NCI-H1048 (cell line): ENCODE measurements around the gene CRYBG3.
A peak's percentile ranks its signal among the peaks of the same experiment; 100 is the strongest.

Experiments
- DNase-seq: peaks from one replicate; lab custom pipeline; 2025; lab: John Stamatoyannopoulos, UW

The CRYBG3 gene

DNA sequence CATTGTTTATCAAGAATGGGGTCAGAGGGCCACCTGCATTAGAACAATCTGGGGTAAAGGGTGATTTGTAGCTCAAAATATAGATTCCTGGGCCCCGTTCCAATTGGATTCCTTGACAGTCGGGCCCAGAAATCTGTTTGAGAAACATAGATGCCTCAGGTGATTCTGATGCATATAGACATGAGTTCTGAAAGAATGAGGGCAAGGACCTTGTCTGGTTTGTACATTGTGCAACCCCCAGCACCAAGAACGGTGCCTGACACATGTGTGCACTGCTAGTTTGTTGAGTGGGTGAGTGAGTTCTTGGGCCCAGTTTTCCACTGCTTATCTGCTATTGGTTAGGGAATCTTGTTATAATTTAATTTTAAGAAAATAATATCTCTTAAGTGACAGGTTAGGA is 16.6 kb downstream of the CRYBG3 start:
- DNase-seq: no peak

DNA sequence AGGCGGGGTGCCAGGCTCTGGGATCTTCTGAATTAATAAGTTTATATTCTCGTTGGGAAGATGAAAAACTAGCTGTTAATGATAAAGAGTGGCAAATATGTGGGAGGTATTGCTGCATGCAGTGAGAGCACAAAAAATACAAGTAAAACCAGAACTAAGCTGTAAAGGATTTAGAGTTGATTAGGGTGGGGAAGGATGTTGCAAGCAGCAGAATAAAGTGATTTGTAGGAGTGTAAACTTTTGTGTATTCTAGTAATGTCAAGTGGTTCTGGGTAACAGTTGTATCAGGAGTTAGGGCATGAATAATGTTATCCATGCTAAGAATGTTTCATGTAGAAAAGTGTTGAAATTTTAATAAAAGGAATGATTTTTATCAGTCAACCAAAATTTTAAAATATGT is 18.1 kb downstream of the CRYBG3 start:
- DNase-seq: no peak

DNA sequence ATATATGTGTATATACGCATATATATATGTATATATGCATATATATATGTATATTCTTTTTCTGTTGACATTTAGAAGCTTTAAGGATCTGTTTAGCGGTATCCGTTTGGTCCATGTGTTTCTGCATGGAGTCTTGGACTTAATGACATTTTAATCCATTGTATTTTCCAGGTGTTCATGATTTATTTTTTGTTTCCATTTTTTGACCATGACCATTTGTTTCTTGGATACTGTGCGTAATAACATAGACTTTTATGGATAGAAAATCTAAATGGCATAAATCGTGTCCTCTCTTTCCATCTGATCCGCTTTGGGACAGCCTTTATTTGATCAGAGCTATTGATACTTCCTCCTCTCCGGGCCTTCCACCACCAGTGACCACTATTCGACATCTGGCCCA is 19.5 kb downstream of the CRYBG3 start:
- DNase-seq: no peak

DNA sequence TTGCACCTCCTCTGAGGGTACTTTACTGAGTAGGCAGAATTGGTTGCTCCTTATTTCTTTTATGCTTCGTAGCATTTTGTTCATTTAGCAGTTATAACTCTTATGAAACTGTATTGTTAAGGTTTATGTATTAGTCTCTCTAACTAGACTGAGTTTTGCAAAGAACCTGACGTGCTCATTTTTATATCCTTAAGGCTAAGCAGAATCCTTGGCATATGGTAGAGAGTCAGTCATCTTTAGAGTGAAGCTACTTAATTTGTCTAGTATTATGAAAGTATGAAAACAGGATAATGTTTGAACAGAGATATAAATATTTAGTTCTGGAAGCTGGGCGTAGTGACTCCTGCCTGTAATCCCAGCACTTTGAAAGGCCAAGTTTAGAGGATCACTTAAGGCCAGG is 20.1 kb downstream of the CRYBG3 start:
- DNase-seq: no peak

DNA sequence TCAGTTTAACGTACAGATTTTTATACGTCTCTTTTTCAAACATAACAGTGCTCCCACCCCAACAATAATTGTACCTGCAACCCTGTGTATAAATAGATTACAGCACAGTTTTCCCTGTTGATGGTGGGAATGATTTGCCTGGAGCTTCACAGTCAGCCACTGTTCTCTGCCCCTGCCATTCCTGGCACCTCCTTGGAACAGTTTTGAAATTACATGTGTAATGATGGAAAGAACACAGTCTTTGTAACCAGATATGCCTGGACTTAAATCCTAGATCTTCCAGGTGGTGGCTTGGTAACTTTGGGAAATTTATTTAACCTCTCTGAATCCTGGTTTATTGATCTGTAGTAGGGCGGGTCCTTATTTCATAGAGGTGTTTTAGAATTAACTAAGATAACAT is 27.0 kb downstream of the CRYBG3 start:
- no peak for DNase-seq

DNA sequence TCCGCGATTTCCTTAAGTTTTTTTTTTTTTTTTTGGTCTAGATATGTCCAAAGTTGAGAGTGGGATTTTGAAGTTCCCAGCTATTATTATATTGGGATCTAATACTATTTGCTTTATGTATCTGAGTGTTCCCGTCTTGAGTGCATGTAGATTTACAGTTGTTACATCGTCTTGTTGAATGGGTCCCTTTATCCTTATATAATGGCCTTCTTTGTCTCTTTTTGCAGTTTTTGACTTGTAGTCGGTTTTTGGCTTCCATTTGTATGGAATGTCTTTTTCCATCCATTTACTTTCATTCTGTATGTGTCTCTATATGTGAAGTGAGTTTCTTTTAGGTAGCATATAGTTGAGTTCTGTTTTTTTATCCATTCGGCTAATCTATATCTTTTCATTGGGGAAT is 35.6 kb downstream of the CRYBG3 start:
- no peak for DNase-seq

DNA sequence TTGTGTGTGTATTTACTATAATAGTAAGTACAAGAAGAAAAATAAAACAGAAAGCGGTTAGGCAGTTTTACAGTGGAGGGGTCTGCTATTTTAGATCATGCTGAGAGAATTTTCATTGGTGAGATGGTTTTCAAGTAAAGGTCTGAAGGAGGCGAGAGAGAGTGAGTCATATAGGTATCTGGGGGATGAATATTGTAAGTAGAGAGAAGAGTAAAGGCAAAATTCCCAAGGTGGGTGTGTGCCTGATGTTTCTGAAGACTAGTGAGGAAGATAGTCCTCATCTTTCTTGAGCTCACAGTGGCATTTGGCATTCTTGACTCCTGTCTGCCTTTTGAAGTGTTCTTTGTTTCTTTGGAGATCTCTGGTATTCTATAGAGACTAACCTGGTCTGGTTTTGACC is 38.6 kb downstream of the CRYBG3 start:
- DNase-seq: no peak

DNA sequence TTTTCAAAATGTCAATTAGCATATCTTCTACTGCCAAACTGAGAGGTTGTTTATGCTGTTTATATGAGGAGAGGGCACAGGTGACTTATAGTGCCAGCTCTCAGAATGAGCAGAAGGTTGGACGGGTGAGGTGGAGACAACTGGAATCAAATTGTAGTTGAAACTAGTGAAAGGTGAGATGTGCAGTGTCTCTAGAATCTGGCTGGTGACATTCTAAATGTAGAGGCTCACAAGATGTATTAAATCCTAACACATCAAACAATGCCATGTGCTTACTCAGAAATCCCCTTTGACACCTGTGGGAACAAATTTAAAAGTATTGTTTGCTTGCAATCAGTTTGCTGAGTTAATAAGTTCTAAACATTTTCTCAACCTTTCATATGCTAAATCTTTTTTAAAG is 40.8 kb downstream of the CRYBG3 start:
- no peak for DNase-seq

DNA sequence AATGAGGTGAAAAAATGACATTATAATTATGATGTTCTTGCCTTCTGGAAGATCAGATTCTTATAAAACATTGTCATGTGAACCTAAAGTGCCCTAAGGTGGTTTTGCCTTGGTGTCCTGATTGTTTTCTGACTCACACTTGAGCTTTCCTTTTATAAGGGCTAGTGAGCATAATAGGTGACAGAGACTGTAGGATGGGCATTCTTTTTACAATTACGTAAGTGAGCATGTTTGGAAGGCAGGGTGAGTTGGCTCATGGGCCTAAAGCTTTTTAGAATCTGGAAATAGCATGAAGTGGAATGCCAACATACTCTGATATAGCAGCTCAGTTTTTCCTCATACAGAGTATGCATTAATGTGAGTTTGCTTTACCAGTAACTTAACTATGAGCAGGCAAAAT is 41.2 kb downstream of the CRYBG3 start:
- no peak for DNase-seq

DNA sequence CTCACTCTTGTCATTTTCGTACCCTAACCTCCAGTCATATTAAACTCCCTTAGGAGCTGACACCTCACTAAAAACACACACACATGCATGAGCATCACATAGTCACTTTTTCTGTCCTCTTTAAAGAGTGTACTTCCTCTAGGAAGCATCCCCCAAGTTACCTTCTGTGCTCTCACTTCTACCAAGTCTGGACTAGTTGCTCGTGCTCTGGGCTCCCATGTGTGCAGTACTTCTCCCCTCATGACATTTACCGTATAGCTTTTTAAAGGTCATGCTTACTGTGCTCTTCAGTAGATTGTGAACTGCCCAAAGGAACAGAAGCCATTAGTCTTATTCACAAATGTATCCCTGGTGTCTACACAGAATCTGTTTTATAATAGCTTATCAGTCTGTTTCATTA is 42.0 kb downstream of the CRYBG3 start:
- DNase-seq: no peak

DNA sequence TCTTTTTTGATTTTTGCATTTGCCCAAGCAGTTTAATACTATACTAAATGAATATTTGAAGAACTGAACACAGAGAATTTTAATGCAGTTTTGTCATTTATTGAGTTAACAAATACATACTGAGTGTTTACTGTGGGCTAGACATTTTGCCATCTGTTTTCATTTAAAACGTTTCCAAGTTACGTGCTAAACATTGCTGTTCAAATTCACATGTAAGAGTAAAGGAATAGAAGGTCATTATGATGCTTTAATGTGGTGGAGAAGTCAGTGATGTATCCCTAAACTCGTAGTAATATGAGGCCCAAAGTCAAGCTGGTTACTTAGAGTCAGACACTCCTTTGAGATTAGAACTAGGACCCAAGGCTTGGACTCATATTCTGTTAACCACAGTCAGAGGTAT is 49.4 kb downstream of the CRYBG3 start:
- DNase-seq: no peak

DNA sequence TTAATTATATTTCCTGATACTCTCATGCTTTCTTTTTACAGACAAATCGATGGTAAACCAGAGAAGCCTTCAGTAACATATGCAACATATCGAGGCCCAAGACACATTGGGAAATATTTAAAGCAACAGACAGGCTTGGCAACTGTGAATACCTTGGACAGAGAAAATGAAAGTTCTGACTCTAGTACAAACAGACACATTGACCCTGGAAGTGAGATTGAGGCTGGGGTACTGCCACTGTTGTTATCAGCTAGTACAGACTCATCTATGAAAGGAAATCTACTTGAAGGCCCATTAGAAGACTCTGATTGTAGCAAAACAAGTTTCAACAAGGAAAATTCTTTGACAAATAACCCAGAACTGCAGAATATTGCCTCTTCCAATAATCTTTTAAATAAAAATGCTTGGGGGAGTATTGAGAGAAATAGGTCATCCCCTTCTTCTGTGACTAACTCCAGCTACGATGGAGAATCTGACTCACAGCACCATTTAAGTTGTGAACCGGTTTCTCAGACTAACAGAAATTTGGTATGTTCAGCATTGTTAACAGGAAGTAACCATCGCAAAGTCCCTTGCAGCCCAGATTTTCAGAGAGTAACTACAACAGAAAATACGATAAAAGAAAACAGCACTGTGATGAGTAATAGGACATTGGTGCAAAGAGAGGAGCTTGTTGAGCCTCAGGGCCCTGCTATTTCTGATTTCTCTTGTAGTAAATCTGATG is 50.2 kb downstream of the CRYBG3 start:
- DNase-seq: no peak

DNA sequence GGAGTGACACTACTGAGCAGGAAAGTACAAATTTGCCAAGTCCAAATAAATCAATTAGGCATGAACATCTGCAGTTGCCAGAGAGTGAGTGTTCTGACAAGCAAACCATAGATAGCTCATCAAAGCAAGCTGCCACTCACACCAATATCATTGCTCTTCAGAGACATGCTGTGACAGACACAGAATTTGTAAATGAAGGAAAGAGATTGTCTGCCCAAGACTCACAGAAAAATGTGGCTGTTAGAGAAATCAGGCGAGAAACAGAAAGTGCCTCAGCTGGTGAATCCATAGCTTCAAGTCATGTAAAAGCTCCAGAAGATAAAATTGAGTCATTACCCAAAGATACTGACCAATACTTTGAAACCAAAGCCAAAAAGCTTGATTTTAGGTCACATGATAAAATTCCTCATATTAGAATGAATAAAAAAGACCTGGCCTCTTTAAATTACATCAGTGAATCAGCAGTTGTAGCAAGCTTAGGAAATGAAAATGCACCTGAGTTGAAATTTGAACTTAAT is 50.8 kb downstream of the CRYBG3 start:
- DNase-seq: no peak

DNA sequence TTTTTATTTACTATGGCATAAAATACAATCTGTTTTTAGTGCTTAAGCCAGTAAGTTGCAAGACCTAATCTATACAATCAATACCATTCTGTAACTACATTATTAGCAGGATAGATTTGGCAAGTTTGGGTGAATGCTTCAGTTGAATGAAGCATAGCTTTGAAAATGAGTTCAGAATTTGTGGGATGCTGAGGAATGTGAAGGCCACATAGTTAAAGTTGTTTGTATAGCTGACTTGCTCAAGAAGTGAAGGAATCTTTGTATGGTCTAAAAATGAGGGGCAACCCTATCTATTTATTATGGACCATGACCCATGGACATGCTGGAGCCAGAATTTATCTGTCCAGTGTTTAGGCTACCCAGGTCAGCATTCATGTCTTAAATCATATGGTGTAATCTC is 58.5 kb downstream of the CRYBG3 start:
- DNase-seq: no peak

DNA sequence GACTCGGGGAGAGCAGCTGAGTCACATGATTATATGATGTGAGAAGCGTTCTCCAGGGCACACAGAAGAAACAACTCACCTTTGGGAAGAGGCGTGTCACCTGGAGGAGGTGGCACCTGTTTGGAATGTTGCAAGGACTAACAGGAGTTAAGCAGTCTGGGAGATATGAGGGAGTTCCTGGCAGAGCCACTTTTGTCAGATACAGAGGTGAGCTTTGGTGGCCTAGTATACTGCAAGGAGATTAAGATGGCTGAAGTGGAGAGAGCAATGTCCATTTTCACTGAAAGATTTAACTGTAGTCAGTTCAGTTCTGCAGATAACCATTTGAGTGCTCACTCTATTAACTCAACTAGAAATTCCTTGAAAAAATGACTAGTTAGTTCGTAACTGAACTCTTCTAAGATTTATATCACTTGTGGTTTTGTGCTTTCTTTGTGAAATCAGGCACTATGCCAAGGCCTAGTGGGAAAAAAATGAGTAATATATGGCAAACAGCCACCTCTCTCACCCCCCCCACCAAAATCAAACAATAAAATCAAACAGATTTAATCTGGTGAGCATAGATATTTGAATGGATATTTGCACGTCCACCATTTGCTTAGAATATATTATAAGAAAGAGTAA is 61.3 kb downstream of the CRYBG3 start:
- DNase-seq: peak; percentile 35

DNA sequence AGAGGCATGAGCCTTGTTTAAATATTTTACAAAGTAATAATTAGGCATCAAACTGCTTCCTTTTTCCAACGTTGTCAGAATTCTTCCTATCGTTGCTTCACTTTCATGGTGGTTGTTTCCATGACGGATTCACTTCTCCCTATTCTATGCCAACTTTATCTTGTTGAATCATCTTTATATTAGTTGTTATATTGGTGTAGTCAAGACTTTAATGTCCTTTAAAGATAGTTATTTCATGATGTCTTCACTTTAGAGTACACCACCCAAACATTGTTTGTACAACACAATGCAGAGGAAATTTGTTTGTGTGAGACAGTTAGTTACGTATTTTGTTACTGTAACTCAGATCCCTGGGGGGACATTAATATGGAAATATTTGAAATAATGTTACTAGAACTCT is 61.9 kb downstream of the CRYBG3 start:
- DNase-seq: no peak

DNA sequence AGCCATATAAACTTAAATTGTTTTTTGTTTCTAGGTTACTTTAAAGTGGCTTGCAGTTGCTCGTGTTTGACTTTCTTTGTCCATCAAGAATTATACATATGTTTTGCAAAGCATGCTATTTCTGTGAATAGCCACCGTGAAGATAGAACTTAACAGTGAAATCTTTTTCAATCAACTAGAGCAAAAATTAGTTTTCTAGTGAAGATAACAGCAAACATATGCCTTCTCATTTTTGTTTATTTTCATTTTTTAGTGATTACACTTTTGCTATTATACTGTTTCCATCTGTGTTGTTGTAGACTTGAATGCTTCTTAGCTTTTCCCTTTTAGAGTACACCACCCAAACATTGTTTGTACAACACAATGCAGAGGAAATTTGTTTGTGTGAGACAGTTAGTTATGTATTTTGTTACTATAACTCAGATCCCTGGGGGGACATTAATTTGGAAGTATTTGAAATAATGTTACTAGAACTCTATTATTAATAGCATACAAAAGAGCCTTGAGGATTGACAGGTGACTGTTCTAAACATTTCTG is 62.8 kb downstream of the CRYBG3 start:
- no peak for DNase-seq

DNA sequence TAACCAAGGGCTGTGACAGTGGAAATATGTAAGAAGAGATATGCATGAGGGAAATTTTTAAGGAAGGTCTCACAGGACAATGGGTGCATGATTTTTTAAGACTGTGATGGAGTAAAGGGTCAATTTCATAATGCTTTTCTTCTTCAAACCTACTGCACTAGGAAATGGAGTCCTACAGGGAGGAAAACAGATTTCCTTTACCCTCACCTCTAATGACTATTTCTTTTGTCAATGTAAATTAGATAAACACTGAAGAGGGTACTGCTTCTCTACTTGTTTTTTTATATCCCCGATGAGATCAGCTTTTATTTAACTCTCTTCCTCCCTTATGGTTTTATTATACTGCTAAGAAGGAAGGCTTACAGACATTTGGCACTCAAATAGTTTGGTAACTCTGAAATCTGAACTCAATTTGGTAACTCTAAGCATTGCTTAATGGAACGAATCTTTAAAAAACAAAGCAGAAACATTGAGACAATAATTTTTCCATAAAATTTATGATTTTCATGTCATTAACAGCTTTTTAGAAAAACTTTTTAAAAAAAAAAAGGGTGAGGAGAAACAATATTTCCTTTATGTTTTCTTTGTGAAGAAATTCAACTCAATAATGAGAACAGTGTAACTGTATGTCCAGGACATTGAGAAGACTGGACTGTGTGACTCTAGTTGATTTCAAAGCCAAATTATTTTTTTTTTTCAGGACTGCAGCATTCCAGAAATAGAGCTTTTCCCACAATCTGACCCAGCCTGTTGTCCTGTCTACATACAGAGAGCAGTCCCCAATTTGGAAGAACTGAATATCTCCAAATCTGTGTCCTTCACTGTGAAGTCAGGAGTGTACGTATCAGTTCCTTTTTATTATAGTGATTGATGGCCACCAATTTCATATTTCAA is 64.4 kb downstream of the CRYBG3 start:
- no peak for DNase-seq

DNA sequence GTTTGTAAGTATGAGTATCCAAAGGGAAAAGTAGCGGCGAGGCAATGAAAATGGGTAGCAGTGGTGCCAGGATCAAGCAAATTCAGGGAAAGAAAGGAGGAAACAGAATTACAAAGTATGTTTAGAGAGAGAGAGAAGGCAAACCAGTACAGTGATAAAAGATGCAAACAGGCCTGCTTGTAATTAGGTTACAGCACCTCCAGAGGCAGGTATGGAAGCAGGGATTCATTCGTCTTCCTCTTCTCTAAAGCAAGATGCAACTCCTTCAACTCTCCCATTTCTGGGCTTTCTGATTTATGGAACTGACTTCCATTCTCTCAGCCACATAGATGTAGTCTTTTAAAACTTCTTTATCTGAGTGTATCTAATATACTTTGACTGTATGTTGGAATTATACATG is 68.0 kb downstream of the CRYBG3 start:
- DNase-seq: no peak

DNA sequence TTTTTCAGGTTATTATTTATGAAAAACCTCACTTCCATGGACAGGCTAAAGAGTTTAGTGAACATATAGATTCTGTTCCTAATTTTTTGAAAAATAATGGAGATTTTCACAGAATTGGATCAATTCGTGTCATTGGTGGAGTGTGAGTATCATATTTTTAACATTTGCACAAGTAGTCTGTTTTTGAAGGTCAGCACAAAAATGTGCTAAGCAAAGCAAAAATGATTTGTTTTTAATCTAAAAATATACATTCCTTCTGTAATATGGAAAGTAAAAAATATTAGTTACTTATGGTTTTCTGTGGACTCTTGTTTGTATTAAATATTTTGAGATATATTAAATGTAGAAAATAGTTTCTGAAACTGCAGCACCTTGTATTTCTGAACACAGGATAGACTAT is 71.0 kb downstream of the CRYBG3 start:
- no peak for DNase-seq

DNA sequence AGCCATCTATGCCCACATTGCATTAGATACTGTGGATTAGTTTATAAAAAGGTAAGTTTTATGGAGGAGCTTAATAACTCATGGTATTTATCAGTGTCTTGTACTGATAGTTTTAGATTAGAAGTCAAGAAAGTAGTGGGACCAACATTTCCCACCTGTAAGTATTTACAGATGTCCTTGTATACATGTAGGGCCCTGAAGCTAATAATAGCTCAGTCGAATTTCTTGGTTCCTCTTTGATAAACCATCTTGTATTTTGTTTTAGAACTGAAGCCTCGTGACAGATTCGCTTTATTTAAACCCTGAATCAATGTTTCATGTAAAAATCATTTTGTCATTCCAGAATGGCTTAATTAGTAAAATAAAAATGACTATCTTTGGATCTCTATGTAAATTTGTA is 73.4 kb downstream of the CRYBG3 start:
- no peak for DNase-seq

DNA sequence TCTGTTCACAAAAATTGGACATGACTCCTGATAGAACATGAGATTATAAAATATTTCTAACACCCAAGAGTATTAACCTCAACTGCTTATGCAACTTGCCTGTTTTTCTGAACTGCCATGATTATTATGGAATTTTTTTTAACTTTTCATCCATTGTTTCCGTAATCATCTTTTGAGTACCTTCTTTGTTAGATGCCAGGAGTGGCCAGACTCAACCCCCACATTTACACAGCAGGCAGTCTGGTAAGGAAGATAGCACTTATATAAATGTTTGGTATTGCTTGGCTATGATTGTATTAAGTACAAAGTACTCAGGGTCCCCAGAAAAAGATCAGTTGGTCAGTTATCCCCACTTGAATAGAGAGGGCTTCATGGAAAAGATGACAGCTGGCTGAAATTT is 74.3 kb downstream of the CRYBG3 start:
- no peak for DNase-seq

DNA sequence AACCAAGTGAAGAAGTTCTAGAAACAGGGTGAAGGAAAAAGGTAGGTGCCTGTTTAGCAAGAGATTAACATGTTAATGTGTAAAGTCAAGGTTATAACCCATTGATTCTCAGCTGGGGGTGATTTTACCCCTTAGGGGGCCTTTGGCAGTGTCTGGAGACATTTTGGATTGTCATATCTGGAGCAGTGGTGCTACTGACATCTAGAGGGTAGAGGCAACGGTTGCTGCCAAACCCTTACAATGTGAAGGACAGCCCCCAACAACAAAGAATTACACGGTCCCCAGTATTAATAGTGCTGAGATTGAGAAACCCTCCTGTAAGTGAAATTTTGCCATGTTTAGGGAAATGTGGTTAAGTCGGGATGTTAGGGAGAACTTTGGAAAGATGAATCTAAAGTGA is 74.7 kb downstream of the CRYBG3 start:
- no peak for DNase-seq
